Duodenal mucosa (tissue), 2 donors: ENCODE measurements around the gene CDHR5.

ENCODE experiments used
- H3K27ac ChIP-seq: one replicate; pipeline ENCODE4 v1.7.0; 2013; ENCODE audit warnings: low read depth, low read length
- H3K27me3 ChIP-seq, 2 donors: one replicate each; pipeline ENCODE4 v1.7.0; 2013; ENCODE audit warnings: low read length in 2 of 2, control low read depth in 1 of 2; ENCODE audit not compliant: insufficient read depth in 2 of 2, control insufficient read depth in 1 of 2
- H3K36me3 ChIP-seq, 2 donors: one replicate each; pipeline ENCODE4 v1.7.0; 2013; ENCODE audit warnings: low read length in 2 of 2, control low read depth in 1 of 2; ENCODE audit not compliant: insufficient read depth in 2 of 2, control insufficient read depth in 1 of 2
- H3K4me1 ChIP-seq, 2 donors: one replicate each; pipeline ENCODE4 v1.7.0; 2013; ENCODE audit warnings: low read length in 2 of 2, control low read depth in 1 of 2; ENCODE audit not compliant: insufficient read depth in 2 of 2, control insufficient read depth in 1 of 2
- H3K4me3 ChIP-seq, 2 donors: one replicate each; pipeline ENCODE4 v1.7.0; 2013; ENCODE audit warnings: low read length in 2 of 2, low read depth in 1 of 2
- H3K9ac ChIP-seq, 2 donors: one replicate each; pipeline ENCODE4 v1.7.0; 2013; ENCODE audit warnings: low read length in 2 of 2, low read depth in 1 of 2
- H3K9me3 ChIP-seq, 2 donors: one replicate each; pipeline ENCODE4 v1.7.0; 2013; ENCODE audit warnings: low read length in 2 of 2, control low read depth in 1 of 2; ENCODE audit not compliant: control insufficient read depth in 1 of 2

CDHR5 gene

GRCh38 chr11:623349-623869 lies 1.3 kb downstream of the CDHR5 start:
- H3K9ac ChIP-seq = peak overlapping the region in 1 of 2 donors; percentile 15
- H3K9me3 ChIP-seq = no peaks in the 10 kb centered on the region
- H3K36me3 ChIP-seq = peaks cover 6 to 21% of the 10 kb centered on the region in 2 donors
- H3K4me3 ChIP-seq = peak overlapping the region; percentile 74 to 77
- peak overlapping the region; percentile 20 for H3K27ac ChIP-seq
- H3K27me3 ChIP-seq = no peaks in the 10 kb centered on the region
- peaks cover 10 to 17% of the 10 kb centered on the region in 2 donors for H3K4me1 ChIP-seq

GRCh38 chr11:621838-622237 lies 2.9 kb downstream of the CDHR5 start:
- no peaks in the 10 kb centered on the region for H3K9me3 ChIP-seq
- H3K27ac ChIP-seq = no peak overlapping the region
- no peaks in the 10 kb centered on the region for H3K27me3 ChIP-seq
- H3K4me1 ChIP-seq = peaks cover 10 to 15% of the 10 kb centered on the region in 2 donors
- no peak overlapping the region for H3K9ac ChIP-seq
- no peak overlapping the region for H3K4me3 ChIP-seq
- peaks cover 6 to 25% of the 10 kb centered on the region in 2 donors for H3K36me3 ChIP-seq

GRCh38 chr11:620935-621814 lies 3.6 kb downstream of the CDHR5 start:
- H3K9ac ChIP-seq = no peak overlapping the region
- no peak overlapping the region for H3K27ac ChIP-seq
- H3K4me1 ChIP-seq = peaks cover 12 to 15% of the 10 kb centered on the region in 2 donors
- H3K9me3 ChIP-seq = no peaks in the 10 kb centered on the region
- no peak overlapping the region for H3K4me3 ChIP-seq
- peaks cover 6 to 25% of the 10 kb centered on the region in 2 donors for H3K36me3 ChIP-seq
- H3K27me3 ChIP-seq = no peaks in the 10 kb centered on the region

- no peak overlapping the region for H3K27ac ChIP-seq
- no peaks in the 10 kb centered on the region for H3K9me3 ChIP-seq
These were observed 4.6 kb downstream of the CDHR5 start for GRCh38 chr11:620201-620600.

GRCh38 chr11:619628-620050 lies 5.1 kb downstream of the CDHR5 start:
- Histone ChIP-seq H3K27ac (no peak overlapping the region), H3K36me3 (peaks cover 6 to 25% of the 10 kb centered on the region in 2 donors), H3K4me1 (peaks cover 11 to 19% of the 10 kb centered on the region in 2 donors), H3K27me3 (no peaks in the 10 kb centered on the region), H3K9me3 (no peaks in the 10 kb centered on the region), H3K9ac (no peak overlapping the region), H3K4me3 (no peak overlapping the region)

More at GRCh38 chr11:620201-620600, 4.6 kb downstream of the CDHR5 start:
- H3K27me3 ChIP-seq = no peaks in the 10 kb centered on the region
- no peak overlapping the region for H3K9ac ChIP-seq
- peaks cover 6 to 25% of the 10 kb centered on the region in 2 donors for H3K36me3 ChIP-seq
- no peak overlapping the region for H3K4me3 ChIP-seq
- peaks cover 6 to 13% of the 10 kb centered on the region in 2 donors for H3K4me1 ChIP-seq

GRCh38 chr11:618856-619627 lies 5.7 kb downstream of the CDHR5 start:
- H3K27ac ChIP-seq = no peak overlapping the region
- H3K4me3 ChIP-seq = no peak overlapping the region
- peaks cover 17 to 25% of the 10 kb centered on the region in 2 donors for H3K4me1 ChIP-seq
- no peaks in the 10 kb centered on the region for H3K9me3 ChIP-seq
- no peak overlapping the region for H3K9ac ChIP-seq
- no peaks in the 10 kb centered on the region for H3K27me3 ChIP-seq
- peaks cover 6 to 31% of the 10 kb centered on the region in 2 donors for H3K36me3 ChIP-seq

- peaks cover 8 to 34% of the 10 kb centered on the region in 2 donors for H3K36me3 ChIP-seq
- no peak overlapping the region for H3K4me3 ChIP-seq
- no peak overlapping the region for H3K9ac ChIP-seq
- H3K27me3 ChIP-seq = no peaks in the 10 kb centered on the region
- H3K9me3 ChIP-seq = no peaks in the 10 kb centered on the region
- peaks cover 24 to 29% of the 10 kb centered on the region in 2 donors for H3K4me1 ChIP-seq
- H3K27ac ChIP-seq = no peak overlapping the region
These were observed 6.7 kb downstream of the CDHR5 start for GRCh38 chr11:617912-618682.

- Histone ChIP-seq H3K27ac (no peak overlapping the region), H3K9me3 (no peaks in the 10 kb centered on the region), H3K4me1 (peaks cover 32 to 36% of the 10 kb centered on the region in 2 donors), H3K36me3 (peaks cover 12 to 41% of the 10 kb centered on the region in 2 donors), H3K9ac (no peak overlapping the region), H3K27me3 (no peaks in the 10 kb centered on the region), H3K4me3 (no peak overlapping the region)
These were observed 7.4 kb downstream of the CDHR5 start for GRCh38 chr11:617199-617911.
